GM12878 (cell line): ENCODE measurements around the gene PRM2. TPM values are rescaled to one million over a fixed set of nuclear protein-coding genes. Genes with fewer than 3 reads are reported as not detected.

Experiments used
- BCLAF1 ChIP-seq: fragments of 450-650 bp; IDR thresholded peaks from 2 replicates; pipeline ENCODE4 v1.6.1; 2017; ENCODE audit warnings: antibody characterized with exemption, mild to moderate bottlenecking, moderate library complexity
- CBFB ChIP-seq: IDR thresholded peaks from 2 replicates; pipeline ENCODE4 v1.6.1; 2016; ENCODE audit warnings: antibody characterized with exemption, low read depth
- CEBPZ ChIP-seq: fragments of 150-350 bp; IDR thresholded peaks from 2 replicates; pipeline ENCODE4 v1.6.1; 2016; ENCODE audit warnings: low read depth, low read length
- MTA3 ChIP-seq: IDR thresholded peaks from 2 replicates; pipeline ENCODE4 v1.6.1; 2012; ENCODE audit warnings: low read length, inconsistent platforms, borderline replicate concordance
- RBBP5 ChIP-seq: fragments of 200-600 bp; sonication (generic); conservative IDR thresholded peaks from 2 replicates; pipeline ENCODE4 v1.6.1; 2016
- SP1 ChIP-seq: IDR thresholded peaks from one replicate; pipeline ENCODE4 v1.6.1; 2011; ENCODE audit warnings: low read depth, low read length
- ZBED1 ChIP-seq: IDR thresholded peaks from 2 replicates; pipeline ENCODE4 v1.6.1; 2016; ENCODE audit warnings: borderline replicate concordance
- polyA plus RNA-seq, 11 experiments: library from polyadenylated mRNA; depleted of rRNA in 4 of 11; unstranded in 6 of 11; stranded (reverse) in 5 of 11; fragments of >200 nt; fragmentation: Nextera tagmentation in 4 of 11; fragmentation: Illumina TruSeq in 1 of 11; extraction: Ambion mirVana in 4 of 11; extraction: Trizol in 1 of 11; gene quantifications; 1 replicate in 1 of 11; 2 replicates in 10 of 11; pipeline versions ENCODE4 v1.2.1 to v1.2.3, GENCODE V29; 2011 to 2016; ENCODE audit warnings: inconsistent platforms in 2 of 11, missing spikeins in 2 of 11, low read depth in 1 of 11
- total RNA-seq, 4 experiments: library from RNA; depleted of rRNA in 3 of 4; stranded (reverse); fragments of >200 nt in 3 of 4; fragmentation: Illumina TruSeq in 1 of 4; extraction: Trizol in 1 of 4; gene quantifications; 2 replicates each; pipeline versions ENCODE4 v1.2.1 to v1.2.3, GENCODE V29; 2013 to 2021
- TF ChIP-seq, protein P1 (sequence below): IDR thresholded peaks from 2 replicates; pipeline ENCODE4 v1.6.1; 2012; ENCODE audit warnings: improper control_type of control experiment, low read depth, low read length; ENCODE audit not compliant: insufficient replicate concordance
- TF ChIP-seq, protein P2 (sequence below): IDR thresholded peaks from 2 replicates; pipeline ENCODE4 v1.6.1; 2012; ENCODE audit warnings: low read length, inconsistent platforms

PRM2 gene
- total and polyA plus RNA-seq, 10 of the 15 experiments (the other 5 are each of a cell fraction or from before 2014, with no cell fraction given), result not detected

DNA sequence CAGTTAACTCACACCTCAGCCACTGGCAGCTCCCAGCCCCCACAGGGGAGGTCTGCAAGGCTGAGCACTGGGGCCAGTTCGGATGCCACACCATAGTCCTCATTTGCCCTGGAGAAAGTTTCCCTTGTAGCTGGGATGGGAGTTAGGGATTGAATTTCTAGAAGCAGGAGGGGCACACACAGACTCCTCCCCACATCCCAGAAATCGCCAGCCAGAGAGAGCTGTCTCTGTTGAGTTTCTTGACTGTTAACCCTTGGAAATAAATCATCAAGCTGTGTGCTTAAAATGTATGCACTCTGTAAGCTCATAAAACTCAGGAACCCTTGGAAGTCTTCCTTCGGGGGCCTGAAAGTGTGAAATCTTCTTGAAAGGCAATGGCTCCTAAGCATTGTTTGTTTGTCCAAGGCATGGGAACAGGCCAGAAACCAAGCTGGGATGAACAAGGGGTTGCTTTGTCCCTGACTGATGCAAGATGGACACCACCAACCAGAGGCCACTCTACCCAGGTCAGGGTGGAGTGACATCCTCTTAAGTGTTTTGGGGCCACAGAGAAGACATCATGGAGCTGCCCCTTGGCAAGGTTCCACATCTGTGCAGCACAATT lies 2.5 kb downstream of the PRM2 start (continued):
- TF ChIP-seq, protein P1, sequence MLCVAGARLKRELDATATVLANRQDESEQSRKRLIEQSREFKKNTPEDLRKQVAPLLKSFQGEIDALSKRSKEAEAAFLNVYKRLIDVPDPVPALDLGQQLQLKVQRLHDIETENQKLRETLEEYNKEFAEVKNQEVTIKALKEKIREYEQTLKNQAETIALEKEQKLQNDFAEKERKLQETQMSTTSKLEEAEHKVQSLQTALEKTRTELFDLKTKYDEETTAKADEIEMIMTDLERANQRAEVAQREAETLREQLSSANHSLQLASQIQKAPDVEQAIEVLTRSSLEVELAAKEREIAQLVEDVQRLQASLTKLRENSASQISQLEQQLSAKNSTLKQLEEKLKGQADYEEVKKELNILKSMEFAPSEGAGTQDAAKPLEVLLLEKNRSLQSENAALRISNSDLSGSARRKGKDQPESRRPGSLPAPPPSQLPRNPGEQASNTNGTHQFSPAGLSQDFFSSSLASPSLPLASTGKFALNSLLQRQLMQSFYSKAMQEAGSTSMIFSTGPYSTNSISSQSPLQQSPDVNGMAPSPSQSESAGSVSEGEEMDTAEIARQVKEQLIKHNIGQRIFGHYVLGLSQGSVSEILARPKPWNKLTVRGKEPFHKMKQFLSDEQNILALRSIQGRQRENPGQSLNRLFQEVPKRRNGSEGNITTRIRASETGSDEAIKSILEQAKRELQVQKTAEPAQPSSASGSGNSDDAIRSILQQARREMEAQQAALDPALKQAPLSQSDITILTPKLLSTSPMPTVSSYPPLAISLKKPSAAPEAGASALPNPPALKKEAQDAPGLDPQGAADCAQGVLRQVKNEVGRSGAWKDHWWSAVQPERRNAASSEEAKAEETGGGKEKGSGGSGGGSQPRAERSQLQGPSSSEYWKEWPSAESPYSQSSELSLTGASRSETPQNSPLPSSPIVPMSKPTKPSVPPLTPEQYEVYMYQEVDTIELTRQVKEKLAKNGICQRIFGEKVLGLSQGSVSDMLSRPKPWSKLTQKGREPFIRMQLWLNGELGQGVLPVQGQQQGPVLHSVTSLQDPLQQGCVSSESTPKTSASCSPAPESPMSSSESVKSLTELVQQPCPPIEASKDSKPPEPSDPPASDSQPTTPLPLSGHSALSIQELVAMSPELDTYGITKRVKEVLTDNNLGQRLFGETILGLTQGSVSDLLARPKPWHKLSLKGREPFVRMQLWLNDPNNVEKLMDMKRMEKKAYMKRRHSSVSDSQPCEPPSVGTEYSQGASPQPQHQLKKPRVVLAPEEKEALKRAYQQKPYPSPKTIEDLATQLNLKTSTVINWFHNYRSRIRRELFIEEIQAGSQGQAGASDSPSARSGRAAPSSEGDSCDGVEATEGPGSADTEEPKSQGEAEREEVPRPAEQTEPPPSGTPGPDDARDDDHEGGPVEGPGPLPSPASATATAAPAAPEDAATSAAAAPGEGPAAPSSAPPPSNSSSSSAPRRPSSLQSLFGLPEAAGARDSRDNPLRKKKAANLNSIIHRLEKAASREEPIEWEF, result no peak
- TF ChIP-seq MTA3 (no peak), RBBP5 (no peak), CBFB (no peak), ZBED1 (no peak), SP1 (no peak), BCLAF1 (no peak), CEBPZ (no peak)
- TF ChIP-seq, protein P2, sequence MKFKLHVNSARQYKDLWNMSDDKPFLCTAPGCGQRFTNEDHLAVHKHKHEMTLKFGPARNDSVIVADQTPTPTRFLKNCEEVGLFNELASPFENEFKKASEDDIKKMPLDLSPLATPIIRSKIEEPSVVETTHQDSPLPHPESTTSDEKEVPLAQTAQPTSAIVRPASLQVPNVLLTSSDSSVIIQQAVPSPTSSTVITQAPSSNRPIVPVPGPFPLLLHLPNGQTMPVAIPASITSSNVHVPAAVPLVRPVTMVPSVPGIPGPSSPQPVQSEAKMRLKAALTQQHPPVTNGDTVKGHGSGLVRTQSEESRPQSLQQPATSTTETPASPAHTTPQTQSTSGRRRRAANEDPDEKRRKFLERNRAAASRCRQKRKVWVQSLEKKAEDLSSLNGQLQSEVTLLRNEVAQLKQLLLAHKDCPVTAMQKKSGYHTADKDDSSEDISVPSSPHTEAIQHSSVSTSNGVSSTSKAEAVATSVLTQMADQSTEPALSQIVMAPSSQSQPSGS, result no peak
- TF ChIP-seq, all 136 proteins: peak for 0
